Measurements from ENCODE around the gene LEPROT.
"Not testable (repeated sequence)": the region's sequence is repeated elsewhere in the genome, so short reads cannot be mapped to it uniquely, and the experiment has no call there.

Gene LEPROT

GRCh38 chr1:65377496-65378246, 42.8 kb upstream of the LEPROT start:
- H3K4me3 ChIP-seq (ENCODE audit: low read depth in 1 of 2, low read length in 2 of 2): no peak overlapping the region
- H3K4me1 ChIP-seq (ENCODE audit: insufficient read depth, low read length): no peaks in the 10 kb centered on the region
- H2AFZ ChIP-seq (ENCODE audit: low read depth, low read length): no peak overlapping the region
- no peak for TF ChIP-seq CTCF (IDR thresholded peaks at IDR 0.05; ENCODE audit: borderline replicate concordance, extremely low read depth, low read length, poor library complexity, severe bottlenecking)
- no peak for TF ChIP-seq EZH2 (IDR thresholded peaks at IDR 0.05; ENCODE audit: borderline replicate concordance, low read depth, low read length, severe bottlenecking)
- no peak overlapping the region for H3K27ac ChIP-seq (ENCODE audit: low read length)
- no peaks in the 10 kb centered on the region for H3K36me3 ChIP-seq (ENCODE audit: insufficient read depth, low read length)
- H3K4me2 ChIP-seq (ENCODE audit: insufficient read depth, low read length): no peak overlapping the region
- no peaks in the 10 kb centered on the region for H3K27me3 ChIP-seq (ENCODE audit: insufficient read depth, low read length, poor library complexity)
- no peaks in the 10 kb centered on the region for H3K79me2 ChIP-seq (ENCODE audit: insufficient read depth, low read length)
- no peak overlapping the region for H3K9ac ChIP-seq (ENCODE audit: low read depth, low read length)
- DNase-seq (no peak), ATAC-seq (ENCODE audit: insufficient read depth, low read depth) (no peak)
- H3K9me3 ChIP-seq (ENCODE audit: insufficient read depth, low read length, severe bottlenecking): no peaks in the 10 kb centered on the region
- no peaks in the 10 kb centered on the region for H4K20me1 ChIP-seq (ENCODE audit: insufficient read depth, low read length)

GRCh38 chr1:65378247-65378946, 42.1 kb upstream of the LEPROT start:
- DNase-seq (no peak), ATAC-seq (ENCODE audit: insufficient read depth, low read depth) (no peak)
- H2AFZ ChIP-seq (ENCODE audit: low read depth, low read length): no peak overlapping the region
- no peaks in the 10 kb centered on the region for H3K79me2 ChIP-seq (ENCODE audit: insufficient read depth, low read length)
- no peaks in the 10 kb centered on the region for H3K27me3 ChIP-seq (ENCODE audit: insufficient read depth, low read length, poor library complexity)
- H3K4me3 ChIP-seq (ENCODE audit: low read depth in 1 of 2, low read length in 2 of 2): no peak overlapping the region
- TF ChIP-seq EZH2 (IDR thresholded peaks at IDR 0.05; ENCODE audit: borderline replicate concordance, low read depth, low read length, severe bottlenecking) (no peak), CTCF (IDR thresholded peaks at IDR 0.05; ENCODE audit: borderline replicate concordance, extremely low read depth, low read length, poor library complexity, severe bottlenecking) (no peak)
- no peaks in the 10 kb centered on the region for H3K36me3 ChIP-seq (ENCODE audit: insufficient read depth, low read length)
- no peak overlapping the region for H3K27ac ChIP-seq (ENCODE audit: low read length)
- no peaks in the 10 kb centered on the region for H3K4me1 ChIP-seq (ENCODE audit: insufficient read depth, low read length)
- no peak overlapping the region for H3K4me2 ChIP-seq (ENCODE audit: insufficient read depth, low read length)
- H3K9ac ChIP-seq (ENCODE audit: low read depth, low read length): no peak overlapping the region
- H4K20me1 ChIP-seq (ENCODE audit: insufficient read depth, low read length): no peaks in the 10 kb centered on the region
- H3K9me3 ChIP-seq (ENCODE audit: insufficient read depth, low read length, severe bottlenecking): no peaks in the 10 kb centered on the region

- not testable (repeated sequence) for H3K9me3 ChIP-seq (ENCODE audit: insufficient read depth, low read length, severe bottlenecking); H3K27me3 ChIP-seq (ENCODE audit: insufficient read depth, low read length, poor library complexity); ATAC-seq (ENCODE audit: insufficient read depth, low read depth); H2AFZ ChIP-seq (ENCODE audit: low read depth, low read length); H3K4me3 ChIP-seq (ENCODE audit: low read depth in 1 of 2, low read length in 2 of 2); H3K27ac ChIP-seq (ENCODE audit: low read length); H3K36me3 ChIP-seq (ENCODE audit: insufficient read depth, low read length); H3K4me1 ChIP-seq (ENCODE audit: insufficient read depth, low read length); H3K79me2 ChIP-seq (ENCODE audit: insufficient read depth, low read length); H4K20me1 ChIP-seq (ENCODE audit: insufficient read depth, low read length); H3K4me2 ChIP-seq (ENCODE audit: insufficient read depth, low read length); DNase-seq; H3K9ac ChIP-seq (ENCODE audit: low read depth, low read length)
These were observed 36.0 kb upstream of the LEPROT start for GRCh38 chr1:65384426-65384825.

GRCh38 chr1:65386439-65386838, 34.0 kb upstream of the LEPROT start:
- H3K4me3 ChIP-seq (ENCODE audit: low read depth in 1 of 2, low read length in 2 of 2): no peak overlapping the region
- ATAC-seq (ENCODE audit: insufficient read depth, low read depth): no peak
- no peaks in the 10 kb centered on the region for H3K4me1 ChIP-seq (ENCODE audit: insufficient read depth, low read length)
- no peaks in the 10 kb centered on the region for H3K79me2 ChIP-seq (ENCODE audit: insufficient read depth, low read length)
- H3K9ac ChIP-seq (ENCODE audit: low read depth, low read length): no peak overlapping the region
- H3K27ac ChIP-seq (ENCODE audit: low read length): no peak overlapping the region
- H3K9me3 ChIP-seq (ENCODE audit: insufficient read depth, low read length, severe bottlenecking): no peaks in the 10 kb centered on the region
- H3K27me3 ChIP-seq (ENCODE audit: insufficient read depth, low read length, poor library complexity): no peaks in the 10 kb centered on the region
- TF ChIP-seq EZH2 (IDR thresholded peaks at IDR 0.05; ENCODE audit: borderline replicate concordance, low read depth, low read length, severe bottlenecking): no peak
- no peak for TF ChIP-seq CTCF (IDR thresholded peaks at IDR 0.05; ENCODE audit: borderline replicate concordance, extremely low read depth, low read length, poor library complexity, severe bottlenecking)
- H3K4me2 ChIP-seq (ENCODE audit: insufficient read depth, low read length): no peak overlapping the region
- DNase-seq: no peak
- no peak overlapping the region for H2AFZ ChIP-seq (ENCODE audit: low read depth, low read length)
- H3K36me3 ChIP-seq (ENCODE audit: insufficient read depth, low read length): peaks cover 4% of the 10 kb centered on the region; the same call in 1 of the 2 replicates
- no peaks in the 10 kb centered on the region for H4K20me1 ChIP-seq (ENCODE audit: insufficient read depth, low read length)

All from DND-41 (cell line).